ENCODE measurements around the gene GAB2. TPM values are rescaled to one million over a fixed set of nuclear protein-coding genes. Genes with fewer than 3 reads are reported as not detected.

Gene GAB2
- total RNA-seq, 1 experiment from 2014 or later, result 3.3 TPM

- Histone ChIP-seq H3K79me1 (ENCODE audit: insufficient read depth, low read depth, low read length, poor library complexity, severe bottlenecking) (no peaks in the 10 kb centered on the region), H3K23me2 (ENCODE audit: insufficient read length, low read depth, low read length, poor library complexity, severe bottlenecking) (no peaks in the 10 kb centered on the region), H4K5ac (ENCODE audit: insufficient read length, low read depth, low read length) (no peak overlapping the region), H2AFZ (ENCODE audit: low read length) (no peak overlapping the region), H4K20me1 (ENCODE audit: control insufficient read depth, insufficient read depth, insufficient read length) (no peaks in the 10 kb centered on the region), H3K14ac (ENCODE audit: insufficient read depth, low read length) (no peak overlapping the region), H2AK5ac (ENCODE audit: insufficient read length, low read length) (no peak overlapping the region), H2BK15ac (ENCODE audit: low read depth, low read length) (no peak overlapping the region), H3K4me2 (ENCODE audit: insufficient read depth, insufficient read length, low read length) (no peak overlapping the region), H3K4ac (ENCODE audit: low read depth, low read length) (no peak overlapping the region), H3K9ac (ENCODE audit: extremely low read depth, insufficient read length, low read length) (no peak overlapping the region), H3K9me3 (ENCODE audit: control insufficient read depth, low read depth, low read length) (no peaks in the 10 kb centered on the region), H3K79me2 (ENCODE audit: insufficient read depth, low read length) (no peaks in the 10 kb centered on the region), H3T11ph (ENCODE audit: low read length) (no peak overlapping the region), H2BK12ac (ENCODE audit: insufficient read length, low read depth, low read length) (no peak overlapping the region), H3K56ac (ENCODE audit: insufficient read length, low read depth, low read length) (no peak overlapping the region), H3K18ac (ENCODE audit: insufficient read length, low read depth, low read length) (no peak overlapping the region), H3K27me3 (ENCODE audit: insufficient read depth, low read length) (no peaks in the 10 kb centered on the region), H2BK120ac (ENCODE audit: low read depth, low read length, poor library complexity, severe bottlenecking) (no peak overlapping the region), H3K23ac (ENCODE audit: insufficient read length, low read depth, low read length) (no peak overlapping the region), H2BK5ac (ENCODE audit: insufficient read length, low read length) (no peak overlapping the region), H3K27ac (ENCODE audit: insufficient read length, low read depth, low read length) (no peak overlapping the region), H4K8ac (replicated peaks; ENCODE audit: insufficient read length, low read depth, low read length) (no peak overlapping the region), H3K4me1 (ENCODE audit: insufficient read depth, low read length) (peaks cover 5% of the 10 kb centered on the region), H2BK20ac (ENCODE audit: low read depth, low read length, poor library complexity, severe bottlenecking) (no peak overlapping the region), H4K91ac (ENCODE audit: insufficient read length, low read depth, low read length) (no peak overlapping the region)
- WGBS (ENCODE audit: extremely low coverage, insufficient read length, low lambda C conversion rate), result no CpG with 5 or more reads among the region's 7 CpGs
- Mint-ChIP-seq H3K4me3 (no peak overlapping the region), H3K36me3 (ENCODE audit: insufficient read depth in 1 of 3, low read depth in 3 of 3) (no peaks in the 10 kb centered on the region), H3K27me3 (ENCODE audit: low read depth) (no peaks in the 10 kb centered on the region; the same call in 1 of the 2 replicates), H3K9me3 (no peaks in the 10 kb centered on the region), H3K4me1 (peaks cover 27 to 36% of the 10 kb centered on the region in 2 experiments), H3K27ac (peak overlapping the region in 1 of 3 experiments; percentile 78; a peak in 3 of 7 replicates)
- DNase-seq, result no peak
- TF ChIP-seq CTCF (conservative IDR thresholded peaks at IDR 0.05), result no peak
These were observed 66.9 kb downstream of the GAB2 start for GRCh38 chr11:78350646-78351165.

All from H9 (cell line).